ENCODE data around the gene PRIM1.
"Not testable (repeated sequence)": the region's sequence is repeated elsewhere in the genome, so short reads cannot be mapped to it uniquely, and the experiment has no call there.

Gene PRIM1

GRCh38 chr12:56792678-56793077, 40.6 kb upstream of the PRIM1 start:
- CTCF ChIA-PET = interaction anchor here (0.7 kb wide), 2 partner anchors 383 to 967 kb away, joined by 3 read pairs; no protein-coding TSS in a partner anchor
- Histone ChIP-seq H3K4me1 (ENCODE audit: control insufficient read depth, insufficient read depth, low read length) (no peaks in the 10 kb centered on the region), H3K27ac (ENCODE audit: extremely low read depth, low read depth, low read length) (no peak overlapping the region), H3K9me3 (ENCODE audit: control insufficient read depth, insufficient read depth, low read depth, low read length) (no peaks in the 10 kb centered on the region), H3K4me3 (ENCODE audit: low read depth, low read length) (no peak overlapping the region), H3K36me3 (ENCODE audit: control insufficient read depth in 2 of 2, insufficient read depth in 1 of 2, low read length in 2 of 2) (no peaks in the 10 kb centered on the region)
- POLR2A ChIA-PET = no interaction called here
- no peak for TF ChIP-seq PATZ1 (tag by site-specific recombination; IDR thresholded peaks at IDR 0.05)
- TF ChIP-seq ZNF510 (tag by site-specific recombination; IDR thresholded peaks at IDR 0.05; ENCODE audit: insufficient replicate concordance) = no peak
- no peak for TF ChIP-seq ZNF133 (tag by site-specific recombination; IDR thresholded peaks at IDR 0.05)
- no peak for TF ChIP-seq GLI2 (tag by site-specific recombination; IDR thresholded peaks at IDR 0.05; ENCODE audit: borderline replicate concordance, low read depth)
- TF ChIP-seq ZNF664 (tag by site-specific recombination; IDR thresholded peaks at IDR 0.05) = no peak
- no peak for TF ChIP-seq PRDM2 (tag by site-specific recombination; IDR thresholded peaks at IDR 0.05; ENCODE audit: borderline replicate concordance)
- TF ChIP-seq FEZF1 (tag by site-specific recombination; IDR thresholded peaks at IDR 0.05) = no peak
- TF ChIP-seq ZNF169 (tag by site-specific recombination; IDR thresholded peaks at IDR 0.05) = no peak
- no peak for TF ChIP-seq ZNF391 (tag by site-specific recombination; IDR thresholded peaks at IDR 0.05; ENCODE audit: borderline replicate concordance, low read depth)
- TF ChIP-seq ZBTB7A (tag by site-specific recombination; IDR thresholded peaks at IDR 0.05; ENCODE audit: low read depth) = no peak
- TF ChIP-seq ZNF530 (tag by site-specific recombination; IDR thresholded peaks at IDR 0.05; ENCODE audit: low read depth) = no peak
- no peak for TF ChIP-seq SCRT1 (tag by site-specific recombination; IDR thresholded peaks at IDR 0.05; ENCODE audit: borderline replicate concordance)
- TF ChIP-seq GLIS1 (tag by site-specific recombination; IDR thresholded peaks at IDR 0.05) = no peak
- no peak for TF ChIP-seq ZNF37A (tag by site-specific recombination; IDR thresholded peaks at IDR 0.05)
- no peak for TF ChIP-seq HOXA7 (CRISPR knock-in tag; IDR thresholded peaks at IDR 0.05; ENCODE audit: borderline replicate concordance)

GRCh38 chr12:56789429-56789828, 37.3 kb upstream of the PRIM1 start:
- H3K27ac ChIP-seq (ENCODE audit: extremely low read depth, low read depth, low read length); H3K36me3 ChIP-seq (ENCODE audit: control insufficient read depth in 2 of 2, insufficient read depth in 1 of 2, low read length in 2 of 2); H3K4me3 ChIP-seq (ENCODE audit: low read depth, low read length); H3K9me3 ChIP-seq (ENCODE audit: control insufficient read depth, insufficient read depth, low read depth, low read length); H3K4me1 ChIP-seq (ENCODE audit: control insufficient read depth, insufficient read depth, low read length); POLR2A ChIA-PET; CTCF ChIA-PET: not testable (repeated sequence)

GRCh38 chr12:56787498-56787897, 35.4 kb upstream of the PRIM1 start:
- H3K27ac ChIP-seq (ENCODE audit: extremely low read depth, low read depth, low read length) = no peak overlapping the region

More at GRCh38 chr12:56787498-56787897, 35.4 kb upstream of the PRIM1 start:
- Histone ChIP-seq H3K4me3 (ENCODE audit: low read depth, low read length) (no peak overlapping the region), H3K4me1 (ENCODE audit: control insufficient read depth, insufficient read depth, low read length) (no peaks in the 10 kb centered on the region), H3K36me3 (ENCODE audit: control insufficient read depth in 2 of 2, insufficient read depth in 1 of 2, low read length in 2 of 2) (no peaks in the 10 kb centered on the region), H3K9me3 (ENCODE audit: control insufficient read depth, insufficient read depth, low read depth, low read length) (no peaks in the 10 kb centered on the region)
- TF ChIP-seq ZNF114 (tag by site-specific recombination; IDR thresholded peaks at IDR 0.05) (no peak), HOXA7 (CRISPR knock-in tag; IDR thresholded peaks at IDR 0.05; ENCODE audit: borderline replicate concordance) (no peak), ZNF510 (tag by site-specific recombination; IDR thresholded peaks at IDR 0.05; ENCODE audit: insufficient replicate concordance) (peak; percentile 98), ZNF175 (tag by site-specific recombination; IDR thresholded peaks at IDR 0.05) (no peak)
- CTCF ChIA-PET = interaction anchor here (0.5 to 0.8 kb wide), 3 partner anchors 18 to 215 kb away, joined by 3 read pairs; no protein-coding TSS in a partner anchor
- POLR2A ChIA-PET = no interaction called here
